Measurements from ENCODE around the gene RAG1. TPM values are rescaled to one million over a fixed set of nuclear protein-coding genes. Genes with fewer than 3 reads are reported as not detected.

The RAG1 gene
- total RNA-seq, 1 experiment from 2014 or later: 0.16 TPM

GRCh38 chr11:36577859-36578258, 10.1 kb downstream of the RAG1 start:
- ChIA-PET CTCF (interaction anchor here (6.1 kb wide), 1 partner anchor 13 kb away, joined by 52 read pairs; no protein-coding TSS in a partner anchor), POLR2A (no interaction called here)
- intact Hi-C loops (cut with micrococcal nuclease): no loop called here
- peaks cover 12% of the 10 kb centered on the region for H3K27me3 Mint-ChIP-seq (ENCODE audit: insufficient read depth, unreplicated experiment)
- peaks cover 7% of the 10 kb centered on the region for H3K9me3 Mint-ChIP-seq (ENCODE audit: unreplicated experiment)
- no peak for TF ChIP-seq CTCF (IDR thresholded peaks at IDR 0.05; ENCODE audit: unreplicated experiment)
- BruUV-seq (replicated peaks): no TSS peak
- H3K4me1 Mint-ChIP-seq (ENCODE audit: insufficient read depth, unreplicated experiment): no peaks in the 10 kb centered on the region
- no peak overlapping the region for H3K4me3 Mint-ChIP-seq (ENCODE audit: unreplicated experiment)
- no peaks in the 10 kb centered on the region for H3K36me3 Mint-ChIP-seq (ENCODE audit: insufficient read depth, unreplicated experiment)
- no peak overlapping the region for H3K27ac Mint-ChIP-seq (ENCODE audit: low read depth, unreplicated experiment)
- DNase-seq (ENCODE audit: unreplicated experiment): no peak

DNA sequence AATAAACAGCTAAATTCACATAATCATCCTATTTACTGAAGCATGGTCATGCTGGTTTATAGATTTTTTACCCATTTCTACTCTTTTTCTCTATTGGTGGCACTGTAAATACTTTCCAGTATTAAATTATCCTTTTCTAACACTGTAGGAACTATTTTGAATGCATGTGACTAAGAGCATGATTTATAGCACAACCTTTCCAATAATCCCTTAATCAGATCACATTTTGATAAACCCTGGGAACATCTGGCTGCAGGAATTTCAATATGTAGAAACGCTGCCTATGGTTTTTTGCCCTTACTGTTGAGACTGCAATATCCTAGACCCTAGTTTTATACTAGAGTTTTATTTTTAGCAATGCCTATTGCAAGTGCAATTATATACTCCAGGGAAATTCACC, 10.7 kb downstream of the RAG1 start:
- ChIA-PET POLR2A (no interaction called here), CTCF (no interaction called here)
- BruUV-seq (replicated peaks): no TSS peak
- H3K27me3 Mint-ChIP-seq (ENCODE audit: insufficient read depth, unreplicated experiment): peaks cover 18% of the 10 kb centered on the region
- peaks cover 7% of the 10 kb centered on the region for H3K9me3 Mint-ChIP-seq (ENCODE audit: unreplicated experiment)
- no peak for DNase-seq (ENCODE audit: unreplicated experiment)
- H3K36me3 Mint-ChIP-seq (ENCODE audit: insufficient read depth, unreplicated experiment): no peaks in the 10 kb centered on the region
- intact Hi-C loops (cut with micrococcal nuclease): no loop called here
- no peaks in the 10 kb centered on the region for H3K4me1 Mint-ChIP-seq (ENCODE audit: insufficient read depth, unreplicated experiment)
- H3K4me3 Mint-ChIP-seq (ENCODE audit: unreplicated experiment): no peak overlapping the region
- H3K27ac Mint-ChIP-seq (ENCODE audit: low read depth, unreplicated experiment): no peak overlapping the region
- TF ChIP-seq CTCF (IDR thresholded peaks at IDR 0.05; ENCODE audit: unreplicated experiment): no peak

DNA sequence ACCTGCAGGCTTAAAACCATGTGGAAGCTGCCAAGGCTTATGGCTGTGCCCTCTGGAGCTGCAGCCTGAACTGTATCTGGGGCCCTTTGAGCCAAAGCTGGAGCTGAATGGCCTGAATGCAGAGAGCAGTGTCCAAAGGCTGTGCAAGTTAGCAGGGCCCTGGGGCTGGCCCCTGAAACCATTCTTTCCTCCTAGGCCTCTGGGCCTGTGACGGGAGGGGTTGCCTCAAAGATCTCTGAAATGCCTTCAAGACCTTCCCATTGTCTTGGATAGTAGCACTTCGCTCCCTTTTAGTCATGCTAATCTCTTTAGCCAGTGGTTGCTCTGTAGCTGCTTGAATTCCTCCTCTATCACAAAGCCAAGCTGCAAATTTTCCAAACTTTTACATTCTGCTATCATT, 13.7 kb downstream of the RAG1 start:
- TF ChIP-seq CTCF (IDR thresholded peaks at IDR 0.05; ENCODE audit: unreplicated experiment): no peak
- Mint-ChIP-seq H3K27ac (ENCODE audit: low read depth, unreplicated experiment) (no peak overlapping the region), H3K4me3 (ENCODE audit: unreplicated experiment) (no peak overlapping the region), H3K27me3 (ENCODE audit: insufficient read depth, unreplicated experiment) (peaks cover 34% of the 10 kb centered on the region), H3K36me3 (ENCODE audit: insufficient read depth, unreplicated experiment) (no peaks in the 10 kb centered on the region), H3K4me1 (ENCODE audit: insufficient read depth, unreplicated experiment) (no peaks in the 10 kb centered on the region), H3K9me3 (ENCODE audit: unreplicated experiment) (peaks cover 7% of the 10 kb centered on the region)
- BruUV-seq (replicated peaks): no TSS peak
- POLR2A ChIA-PET: no interaction called here
- CTCF ChIA-PET: interaction anchor here (1.0 kb wide), 1 partner anchor 166 kb away, joined by 3 read pairs; no protein-coding TSS in a partner anchor
- intact Hi-C loops (cut with micrococcal nuclease): no loop called here
- DNase-seq (ENCODE audit: unreplicated experiment): no peak

DNA sequence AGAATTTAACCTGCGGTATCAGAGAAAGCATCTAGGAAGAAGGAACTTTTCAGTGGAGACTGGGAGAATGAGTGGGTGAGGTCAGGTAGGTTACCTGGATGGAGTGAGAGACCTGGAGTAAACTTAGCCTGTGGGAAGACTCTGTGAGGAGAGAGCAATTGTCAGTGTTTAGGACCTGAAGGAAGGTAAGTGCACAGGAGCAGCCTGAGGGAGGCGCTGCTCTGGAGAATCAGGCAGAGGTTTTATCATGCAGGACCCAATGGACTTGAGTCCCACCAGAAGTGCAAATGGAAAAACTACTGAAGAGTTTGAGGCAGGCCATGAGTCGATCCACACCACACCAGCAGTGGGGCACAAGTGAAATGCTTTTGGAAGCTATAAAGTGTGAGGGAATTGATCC, 15.9 kb downstream of the RAG1 start:
- H3K4me3 Mint-ChIP-seq (ENCODE audit: unreplicated experiment): no peak overlapping the region
- BruUV-seq (replicated peaks): no TSS peak
- H3K36me3 Mint-ChIP-seq (ENCODE audit: insufficient read depth, unreplicated experiment): no peaks in the 10 kb centered on the region
- no peak overlapping the region for H3K27ac Mint-ChIP-seq (ENCODE audit: low read depth, unreplicated experiment)
- TF ChIP-seq CTCF (IDR thresholded peaks at IDR 0.05; ENCODE audit: unreplicated experiment): no peak
- H3K27me3 Mint-ChIP-seq (ENCODE audit: insufficient read depth, unreplicated experiment): peaks cover 54% of the 10 kb centered on the region
- H3K9me3 Mint-ChIP-seq (ENCODE audit: unreplicated experiment): peaks cover 7% of the 10 kb centered on the region
- no peak for DNase-seq (ENCODE audit: unreplicated experiment)
- intact Hi-C loops (cut with micrococcal nuclease): no loop called here
- POLR2A ChIA-PET: no interaction called here
- CTCF ChIA-PET: no interaction called here
- no peaks in the 10 kb centered on the region for H3K4me1 Mint-ChIP-seq (ENCODE audit: insufficient read depth, unreplicated experiment)
